B cell (primary cell): ENCODE results near the gene LHX5. TPM values are rescaled to one million over a fixed set of nuclear protein-coding genes. Genes with fewer than 3 reads are reported as not detected.

Experiments
- ATAC-seq: fragments of 200-7000 bp; cut with Tn5 transposase; one replicate; pipeline ENCODE4 v1.10.0; 2021; ENCODE audit warnings: low read depth, mild to moderate bottlenecking, moderate number of reproducible peaks, moderate library complexity
- CTCF ChIA-PET: fragments of 350-600 bp; sonication (Branson Sonifier 250); formaldehyde crosslinking; loops from one replicate; lab custom pipeline; 2021; ENCODE audit warnings: antibody characterized with exemption, inconsistent platforms; lab: Charles Lee
- POLR2A ChIA-PET: fragments of 350-600 bp; sonication (Branson Sonifier 250); formaldehyde crosslinking; loops from one replicate; lab custom pipeline; 2021; ENCODE audit warnings: antibody characterized with exemption; lab: Charles Lee
- DNase-seq: peaks from one replicate; pipeline ENCODE4 v3.0.0; 2013
- H2AFZ ChIP-seq: 2 replicates; pipeline ENCODE4 v1.6.1; 2012; ENCODE audit warnings: mild to moderate bottlenecking, low read depth, low read length; ENCODE audit not compliant: insufficient read depth, poor library complexity, severe bottlenecking
- H3K27ac ChIP-seq, 2 donors: 1 replicate in 1 of 2; 2 replicates in 1 of 2; pipeline ENCODE4 v1.5.1; 2012 to 2013; ENCODE audit warnings: low read length in 2 of 2, mild to moderate bottlenecking in 2 of 2, moderate library complexity in 1 of 2
- H3K27me3 ChIP-seq, 4 experiments: fragments of 200-600 bp in 1 of 4; sonication (generic) in 1 of 4; replicated peaks in 1 of 4; 1 replicate in 2 of 4; 2 replicates in 2 of 4; pipeline versions ENCODE4 v1.6.1 to v1.7.0; 2013 to 2016; ENCODE audit warnings: low read length in 3 of 4, mild to moderate bottlenecking in 2 of 4, mixed read lengths in 1 of 4, moderate library complexity in 1 of 4; ENCODE audit not compliant: insufficient read depth in 4 of 4, control insufficient read depth in 3 of 4; ENCODE audit errors: control extremely low read depth in 1 of 4
- H3K36me3 ChIP-seq, 2 experiments: replicated peaks in 1 of 2; 1 replicate in 1 of 2; 2 replicates in 1 of 2; pipeline versions ENCODE4 v1.6.1 to v1.7.1; 2013; ENCODE audit warnings: low read length in 1 of 2; ENCODE audit not compliant: insufficient read depth in 2 of 2, control insufficient read depth in 1 of 2; ENCODE audit errors: control extremely low read depth in 1 of 2, extremely low read depth in 1 of 2
- H3K4me1 ChIP-seq, 2 donors: fragments of 200-600 bp in 1 of 2; sonication (generic) in 1 of 2; 1 replicate in 1 of 2; 2 replicates in 1 of 2; pipeline versions ENCODE4 v1.5.1 to v1.6.1; 2013 to 2017; ENCODE audit warnings: low read length in 2 of 2; ENCODE audit not compliant: control insufficient read depth in 2 of 2, insufficient read depth in 2 of 2
- H3K4me2 ChIP-seq: replicated peaks from 2 replicates; pipeline ENCODE3; 2012; ENCODE audit warnings: mild to moderate bottlenecking, low read depth, low read length; ENCODE audit not compliant: poor library complexity, severe bottlenecking
- H3K4me3 ChIP-seq, 5 experiments: fragments of 200-600 bp in 1 of 5; sonication (generic) in 1 of 5; 1 replicate in 3 of 5; 2 replicates in 2 of 5; pipeline versions ENCODE4 v1.5.1 to v1.7.0; 2011 to 2016; ENCODE audit warnings: low read length in 4 of 5, mild to moderate bottlenecking in 4 of 5, low read depth in 2 of 5, control low read depth in 1 of 5, moderate library complexity in 1 of 5; ENCODE audit not compliant: insufficient read depth in 1 of 5; ENCODE audit errors: control extremely low read depth in 1 of 5, extremely low read depth in 1 of 5
- H3K79me2 ChIP-seq: fragments of 200-600 bp; sonication (generic); one replicate; pipeline ENCODE4 v1.6.0; 2016; ENCODE audit warnings: low read length; ENCODE audit not compliant: control insufficient read depth, insufficient read depth
- H3K9ac ChIP-seq: fragments of 200-600 bp; sonication (generic); 2 replicates; pipeline ENCODE4 v1.6.1; 2017; ENCODE audit warnings: mild to moderate bottlenecking, low read length, moderate library complexity
- H3K9me3 ChIP-seq, 3 donors: one replicate each; pipeline versions ENCODE4 v1.6.1 to v1.7.1; 2013; ENCODE audit warnings: low read length in 2 of 3; ENCODE audit not compliant: control insufficient read depth in 2 of 3, insufficient read depth in 1 of 3; ENCODE audit errors: control extremely low read depth in 1 of 3
- H4K20me1 ChIP-seq: 2 replicates; pipeline ENCODE4 v1.6.0; 2012; ENCODE audit warnings: mild to moderate bottlenecking, low read length; ENCODE audit not compliant: insufficient read depth, control insufficient read depth, poor library complexity, severe bottlenecking
- H3K27ac Mint-ChIP-seq: one replicate; pipeline ENCODE4 v1.8.0; 2021; ENCODE audit warnings: mixed read lengths
- H3K27me3 Mint-ChIP-seq: one replicate; pipeline ENCODE4 v1.8.0; 2021; ENCODE audit warnings: mixed read lengths
- H3K4me1 Mint-ChIP-seq: one replicate; pipeline ENCODE4 v1.8.0; 2021; ENCODE audit warnings: mixed read lengths
- H3K4me3 Mint-ChIP-seq: one replicate; pipeline ENCODE4 v1.8.0; 2021; ENCODE audit warnings: mixed read lengths
- H3K9me3 Mint-ChIP-seq: one replicate; pipeline ENCODE4 v1.8.0; 2022; ENCODE audit warnings: mixed read lengths; ENCODE audit not compliant: insufficient read depth
- EZH2 ChIP-seq: IDR thresholded peaks from 2 replicates; pipeline ENCODE4 v1.6.1; 2012; ENCODE audit warnings: borderline replicate concordance, low read depth, mild to moderate bottlenecking, moderate library complexity, low read length; ENCODE audit not compliant: insufficient read depth, poor library complexity, severe bottlenecking
- WGBS: methylation state at CpG from one replicate; pipeline ENCODE4 v1.1.5; 2013; ENCODE audit warnings: missing lambda C conversion rate; ENCODE audit not compliant: insufficient coverage; 5-methylcytosine and 5-hydroxymethylcytosine counted together
- intact Hi-C: fragments of 100-400 bp; cut with micrococcal nuclease; formaldehyde crosslinking; loops from one replicate; pipeline ENCODE4 v1.10.0; 2022
- polyA plus RNA-seq: library from polyadenylated mRNA; depleted of rRNA; stranded (reverse); fragments of >200 nt; gene quantifications from 2 replicates; pipeline ENCODE4 v1.2.3, GENCODE V29; 2012
- total RNA-seq, 2 donors: library from RNA; stranded (reverse); fragments of 120-200 nt in 1 of 2; gene quantifications; 1 replicate in 1 of 2; 2 replicates in 1 of 2; pipeline versions ENCODE4 v1.2.3 to v1.2.4, GENCODE V29; 2013 to 2022
- TF ChIP-seq, protein P1 (sequence below): fragments of 200-600 bp; IDR thresholded peaks from one replicate; pipeline ENCODE4 v1.8.0; 2022; ENCODE audit warnings: antibody characterized with exemption, mild to moderate bottlenecking

The LHX5 gene
- total and polyA plus RNA-seq, 2 donors (not counting 1 experiment from before 2014, with no cell fraction given) = not detected

DNA sequence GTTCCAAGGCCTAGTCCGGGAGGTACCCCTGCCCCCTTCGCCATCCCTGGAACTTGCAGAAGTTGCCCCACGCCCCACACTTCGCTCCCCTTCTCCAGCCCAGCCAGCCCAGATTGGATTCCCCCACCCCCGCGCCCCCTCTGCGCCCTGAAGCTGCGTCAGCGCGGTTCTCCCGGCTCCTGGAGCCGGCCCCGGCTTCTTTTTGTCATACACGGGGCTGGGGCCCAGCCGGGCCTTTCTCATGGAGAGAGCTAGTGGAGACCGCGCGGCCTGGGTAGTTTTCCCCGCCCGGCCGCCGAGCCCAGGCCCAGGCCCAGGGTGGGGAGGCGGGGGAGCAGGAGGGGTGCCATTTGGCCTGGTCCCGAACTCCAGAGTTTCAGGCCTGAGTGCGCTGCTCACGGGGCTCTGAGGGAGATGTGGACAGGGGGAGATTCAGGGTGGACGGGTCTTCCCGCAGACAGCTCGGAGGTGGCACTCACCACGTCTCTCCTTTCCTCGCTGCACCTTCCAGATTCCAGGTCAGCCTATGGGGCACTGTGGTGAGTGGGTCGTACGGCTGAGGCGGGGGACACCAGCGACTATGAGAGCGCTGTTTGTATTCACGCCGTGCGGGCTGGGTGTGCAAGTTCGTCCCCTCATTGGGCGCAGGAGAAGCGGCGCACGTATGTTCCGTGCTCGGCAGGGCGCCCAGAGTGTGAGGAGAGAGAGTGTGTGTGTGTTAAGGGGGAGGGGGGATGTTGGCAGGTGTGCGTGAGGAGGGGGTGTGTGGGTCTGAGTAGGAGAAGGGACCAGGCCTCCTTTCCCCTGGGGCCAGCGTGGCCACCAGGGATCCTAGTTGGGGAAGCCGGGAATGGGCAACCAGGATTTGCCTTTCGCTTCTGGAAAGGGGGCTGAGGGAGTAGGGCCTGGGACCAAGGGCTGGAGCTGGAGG, 785 bp upstream of the LHX5 start:
- Histone ChIP-seq H3K9me3 (peaks cover 0 to 30% (median 0%) of the 10 kb centered on the region in 3 donors), H3K27me3 (peaks cover 0 to 94% (median 67%) of the 10 kb centered on the region in 4 experiments), H3K4me2 (no peak overlapping the region), H3K4me3 (no peak overlapping the region), H4K20me1 (no peaks in the 10 kb centered on the region), H3K4me1 (peaks cover 19 to 36% of the 10 kb centered on the region in 2 donors), H3K9ac (no peak overlapping the region), H3K79me2 (no peaks in the 10 kb centered on the region), H3K36me3 (no peaks in the 10 kb centered on the region), H3K27ac (no peak overlapping the region), H2AFZ (no peak overlapping the region)
- Mint-ChIP-seq H3K4me3 (no peak overlapping the region), H3K4me1 (peaks cover 28% of the 10 kb centered on the region), H3K9me3 (no peaks in the 10 kb centered on the region), H3K27me3 (peaks cover 61% of the 10 kb centered on the region), H3K27ac (no peak overlapping the region)
- ATAC-seq (no peak), DNase-seq (no peak)
- CTCF ChIA-PET = interaction anchor here (1.6 kb wide), 1 partner anchor 11 kb away, joined by 3 read pairs; no protein-coding TSS in a partner anchor
- POLR2A ChIA-PET = no interaction called here
- no peak for TF ChIP-seq EZH2
- TF ChIP-seq, protein P1, sequence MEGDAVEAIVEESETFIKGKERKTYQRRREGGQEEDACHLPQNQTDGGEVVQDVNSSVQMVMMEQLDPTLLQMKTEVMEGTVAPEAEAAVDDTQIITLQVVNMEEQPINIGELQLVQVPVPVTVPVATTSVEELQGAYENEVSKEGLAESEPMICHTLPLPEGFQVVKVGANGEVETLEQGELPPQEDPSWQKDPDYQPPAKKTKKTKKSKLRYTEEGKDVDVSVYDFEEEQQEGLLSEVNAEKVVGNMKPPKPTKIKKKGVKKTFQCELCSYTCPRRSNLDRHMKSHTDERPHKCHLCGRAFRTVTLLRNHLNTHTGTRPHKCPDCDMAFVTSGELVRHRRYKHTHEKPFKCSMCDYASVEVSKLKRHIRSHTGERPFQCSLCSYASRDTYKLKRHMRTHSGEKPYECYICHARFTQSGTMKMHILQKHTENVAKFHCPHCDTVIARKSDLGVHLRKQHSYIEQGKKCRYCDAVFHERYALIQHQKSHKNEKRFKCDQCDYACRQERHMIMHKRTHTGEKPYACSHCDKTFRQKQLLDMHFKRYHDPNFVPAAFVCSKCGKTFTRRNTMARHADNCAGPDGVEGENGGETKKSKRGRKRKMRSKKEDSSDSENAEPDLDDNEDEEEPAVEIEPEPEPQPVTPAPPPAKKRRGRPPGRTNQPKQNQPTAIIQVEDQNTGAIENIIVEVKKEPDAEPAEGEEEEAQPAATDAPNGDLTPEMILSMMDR = no peak
- 7% methylated on average over 42 of the region's 51 CpGs for WGBS
- intact Hi-C loops = no loop called here
